Esophagus (tissue), 2 donors: Measurements from ENCODE around the gene MATR3. TPM values are rescaled to one million over a fixed set of nuclear protein-coding genes. Genes with fewer than 3 reads are reported as not detected.
A peak's percentile ranks its signal among the peaks of the same experiment; 100 is the strongest.

Experiments used
- H3K27ac ChIP-seq, 2 donors: one replicate each; pipeline ENCODE4 v1.5.1; 2013; ENCODE audit warnings: low read depth in 2 of 2, mild to moderate bottlenecking in 2 of 2, inconsistent platforms in 1 of 2, low read length in 1 of 2, moderate library complexity in 1 of 2
- H3K27me3 ChIP-seq, 2 donors: one replicate each; pipeline ENCODE4 v1.6.1; 2013; ENCODE audit warnings: low read length in 2 of 2, control low read depth in 1 of 2, mild to moderate bottlenecking in 1 of 2; ENCODE audit not compliant: insufficient read depth in 2 of 2, control insufficient read depth in 1 of 2
- H3K36me3 ChIP-seq, 2 donors: one replicate each; pipeline ENCODE4 v1.6.1; 2013; ENCODE audit warnings: low read length in 1 of 2; ENCODE audit not compliant: control insufficient read depth in 2 of 2, insufficient read depth in 2 of 2
- H3K4me1 ChIP-seq, 2 donors: one replicate each; pipeline ENCODE4 v1.6.1; 2013; ENCODE audit warnings: low read length in 1 of 2; ENCODE audit not compliant: control insufficient read depth in 2 of 2, insufficient read depth in 2 of 2
- H3K4me3 ChIP-seq, 2 donors: one replicate each; pipeline ENCODE4 v1.5.1; 2013; ENCODE audit warnings: low read length in 2 of 2, mild to moderate bottlenecking in 2 of 2, low read depth in 1 of 2, moderate library complexity in 1 of 2
- H3K9me3 ChIP-seq, 2 donors: one replicate each; pipeline ENCODE4 v1.6.1; 2013; ENCODE audit warnings: mild to moderate bottlenecking in 2 of 2, low read depth in 1 of 2, low read length in 1 of 2, moderate library complexity in 1 of 2; ENCODE audit not compliant: control insufficient read depth in 2 of 2, insufficient read depth in 1 of 2
- WGBS, 2 donors: extraction: QIAGEN DNeasy Blood & Tissue Kit; methylation state at CpG; one replicate each; pipeline ENCODE4 v1.1.7; 2013; 5-methylcytosine and 5-hydroxymethylcytosine counted together
- polyA plus RNA-seq, 2 donors: library from polyadenylated mRNA; stranded (reverse); fragments of 200-250 nt; gene quantifications; one replicate each; pipeline ENCODE4 v1.2.3, GENCODE V29; 2013
- donor health status: healthy with polysubstance abuse.
- donor health status: Bipolar disorder and iron deficiency.

The MATR3 gene
- polyA plus RNA-seq, 2 donors: 54.3 to 77.2 TPM

- Histone ChIP-seq H3K4me1 (peaks cover 0 to 5% of the 10 kb centered on the region in 2 donors), H3K4me3 (no peak overlapping the region), H3K27ac (no peak overlapping the region), H3K36me3 (peaks cover 4 to 7% of the 10 kb centered on the region in 2 donors), H3K27me3 (no peaks in the 10 kb centered on the region), H3K9me3 (no peaks in the 10 kb centered on the region)
- WGBS, 2 donors: 51 to 73% methylated on average over 3 of the region's 3 CpGs
Observed at GRCh38 chr5:139283252-139284166, 10.0 kb upstream of the MATR3 start.

GRCh38 chr5:139284295-139284694 is 9.2 kb upstream of the MATR3 start:
- H3K27me3 ChIP-seq: no peaks in the 10 kb centered on the region
- no peaks in the 10 kb centered on the region for H3K9me3 ChIP-seq
- peaks cover 0 to 5% of the 10 kb centered on the region in 2 donors for H3K4me1 ChIP-seq
- H3K36me3 ChIP-seq: peaks cover 2 to 3% of the 10 kb centered on the region in 2 donors
- H3K27ac ChIP-seq: no peak overlapping the region
- WGBS, 2 donors: 94 to 96% methylated on average over 8 of the region's 8 CpGs
- no peak overlapping the region for H3K4me3 ChIP-seq

GRCh38 chr5:139285651-139286392 is 7.7 kb upstream of the MATR3 start:
- Histone ChIP-seq H3K36me3 (peaks cover 0 to 2% of the 10 kb centered on the region in 2 donors), H3K9me3 (no peaks in the 10 kb centered on the region)

GRCh38 chr5:139287890-139288635 is 5.5 kb upstream of the MATR3 start:
- Histone ChIP-seq H3K4me1 (no peaks in the 10 kb centered on the region), H3K27me3 (no peaks in the 10 kb centered on the region), H3K27ac (no peak overlapping the region), H3K9me3 (no peaks in the 10 kb centered on the region), H3K4me3 (no peak overlapping the region), H3K36me3 (no peaks in the 10 kb centered on the region)
- WGBS, 2 donors: 66 to 67% methylated on average over 10 of the region's 10 CpGs

More at GRCh38 chr5:139285651-139286392, 7.7 kb upstream of the MATR3 start:
- H3K27ac ChIP-seq: no peak overlapping the region
- WGBS, 2 donors: 86 to 88% methylated on average over 3 of the region's 3 CpGs
- no peaks in the 10 kb centered on the region for H3K27me3 ChIP-seq
- H3K4me1 ChIP-seq: peaks cover 0 to 5% of the 10 kb centered on the region in 2 donors
- H3K4me3 ChIP-seq: no peak overlapping the region

GRCh38 chr5:139291051-139291450 is 2.5 kb upstream of the MATR3 start:
- peaks cover 0 to 3% of the 10 kb centered on the region in 2 donors for H3K4me1 ChIP-seq
- no peaks in the 10 kb centered on the region for H3K36me3 ChIP-seq
- no peak overlapping the region for H3K27ac ChIP-seq
- 95 to 97% methylated on average over 2 of the region's 2 CpGs for WGBS, 2 donors
- H3K4me3 ChIP-seq: no peak overlapping the region
- H3K9me3 ChIP-seq: no peaks in the 10 kb centered on the region
- H3K27me3 ChIP-seq: no peaks in the 10 kb centered on the region

- Histone ChIP-seq H3K27me3 (no peaks in the 10 kb centered on the region), H3K36me3 (no peaks in the 10 kb centered on the region), H3K4me3 (peak overlapping the region; percentile 89 to 93), H3K27ac (peak overlapping the region; percentile 87 to 99), H3K4me1 (peaks cover 0 to 3% of the 10 kb centered on the region in 2 donors), H3K9me3 (no peaks in the 10 kb centered on the region)
- WGBS, 2 donors: 25 to 27% methylated on average over 11 of the region's 11 CpGs
Observed at GRCh38 chr5:139293202-139293506, 386 bp upstream of the MATR3 start.

GRCh38 chr5:139294374-139295165 is 1.0 kb downstream of the MATR3 start:
- peak overlapping the region; percentile 89 to 93 for H3K4me3 ChIP-seq
- H3K27ac ChIP-seq: peak overlapping the region; percentile 99
- H3K27me3 ChIP-seq: no peaks in the 10 kb centered on the region
- H3K4me1 ChIP-seq: peaks cover 0 to 3% of the 10 kb centered on the region in 2 donors
- no peaks in the 10 kb centered on the region for H3K36me3 ChIP-seq
- 1% methylated on average over 47 to 48 of the region's 48 CpGs for WGBS, 2 donors
- H3K9me3 ChIP-seq: no peaks in the 10 kb centered on the region

- Histone ChIP-seq H3K4me3 (peak overlapping the region; percentile 4 to 89), H3K4me1 (peaks cover 2 to 5% of the 10 kb centered on the region in 2 donors), H3K27me3 (no peaks in the 10 kb centered on the region), H3K9me3 (no peaks in the 10 kb centered on the region), H3K36me3 (no peaks in the 10 kb centered on the region), H3K27ac (peak overlapping the region in 1 of 2 donors; percentile 34)
- WGBS, 2 donors: 26 to 29% methylated on average over 16 of the region's 16 CpGs
Observed at GRCh38 chr5:139295346-139296057, 2.0 kb downstream of the MATR3 start.
